Jurkat, Clone E6-1 (cell line): ENCODE measurements around the gene C1QTNF6.

Source experiments
- DNase-seq: peaks from one replicate; pipeline ENCODE4 v3.0.0-alpha.2; 2011; ENCODE audit warnings: low read depth, low spot score
- H3K4me3 ChIP-seq: 2 replicates; pipeline ENCODE4 v1.5.1; 2011; ENCODE audit warnings: mild to moderate bottlenecking, low read length, control low read depth, moderate library complexity

The C1QTNF6 gene

GRCh38 chr22:37137903-37138665 lies 50.0 kb downstream of the C1QTNF6 start:
- no peak overlapping the region for H3K4me3 ChIP-seq

GRCh38 chr22:37137131-37137530 lies 50.9 kb downstream of the C1QTNF6 start:
- H3K4me3 ChIP-seq, result no peak overlapping the region
- no peak for DNase-seq

More at GRCh38 chr22:37137903-37138665, 50.0 kb downstream of the C1QTNF6 start:
- DNase-seq, result no peak

GRCh38 chr22:37135023-37135422 lies 53.0 kb downstream of the C1QTNF6 start:
- H3K4me3 ChIP-seq, result no peak overlapping the region
- no peak for DNase-seq

GRCh38 chr22:37133304-37134018 lies 54.6 kb downstream of the C1QTNF6 start:
- DNase-seq, result no peak
- no peak overlapping the region for H3K4me3 ChIP-seq

- DNase-seq, result no peak
- no peak overlapping the region for H3K4me3 ChIP-seq
Observed at GRCh38 chr22:37132773-37133172, 55.3 kb downstream of the C1QTNF6 start.
